Left lung (tissue), 10 donors: Measurements from ENCODE around the gene TBX2. TPM values are rescaled to one million over a fixed set of nuclear protein-coding genes. Genes with fewer than 3 reads are reported as not detected.

ENCODE experiments used
- ATAC-seq: fragments of 200-7000 bp; cut with Tn5 transposase; one replicate; pipeline ENCODE4 v1.9.1; 2020; ENCODE audit warnings: moderate library complexity
- DNase-seq, 4 donors: peaks; one replicate each; pipeline ENCODE4 v3.0.0-alpha.2; 2013 to 2020
- H3K27ac ChIP-seq, 2 donors: fragments of 200-600 bp; sonication (generic) in 1 of 2; one replicate each; pipeline versions ENCODE4 v1.5.0 to v1.8.0; 2020 to 2021
- H3K27me3 ChIP-seq, 2 donors: fragments of 200-600 bp; sonication (generic) in 1 of 2; one replicate each; pipeline versions ENCODE4 v1.5.0 to v1.8.0; 2020 to 2021
- H3K36me3 ChIP-seq, 2 donors: fragments of 200-600 bp; sonication (generic) in 1 of 2; one replicate each; pipeline versions ENCODE4 v1.5.0 to v1.8.0; 2020 to 2021
- H3K4me1 ChIP-seq, 2 donors: fragments of 200-600 bp; one replicate each; pipeline ENCODE4 v1.8.0; 2021
- H3K4me3 ChIP-seq, 2 donors: fragments of 200-600 bp; sonication (generic) in 1 of 2; one replicate each; pipeline versions ENCODE4 v1.5.0 to v1.8.0; 2020 to 2021; ENCODE audit warnings: mild to moderate bottlenecking in 1 of 2
- H3K9me3 ChIP-seq, 2 donors: fragments of 200-600 bp; sonication (generic) in 1 of 2; one replicate each; pipeline versions ENCODE4 v1.5.0 to v1.8.0; 2020 to 2021
- CTCF ChIP-seq, 2 donors: fragments of 200-600 bp; sonication (generic) in 1 of 2; IDR thresholded peaks; one replicate each; pipeline versions ENCODE4 v1.5.0 to v1.8.0; 2021; ENCODE audit warnings: antibody characterized with exemption in 2 of 2
- intact Hi-C, 2 donors: fragments of 100-400 bp; cut with DNase I; formaldehyde crosslinking; loops; one replicate each; pipeline versions ENCODE4 v1.11.2 to v1.14.2; 2022
- polyA plus RNA-seq, 6 donors: library from polyadenylated mRNA; unstranded; fragments of 120-200 nt; gene quantifications; one replicate each; pipeline ENCODE4 v1.2.1, GENCODE V29; 2013; ENCODE audit not compliant: insufficient read length in 6 of 6
- total RNA-seq, 2 donors: library from RNA; stranded (reverse); fragmentation: NEBNext Ultra II Directional; extraction: Animal tissue kit (Norgen Biotek cat#: 25700); gene quantifications; one replicate each; pipeline ENCODE4 v1.2.1, GENCODE V29; 2021
- donor health status: DM: no; HTN: yes; CAD: no.
- donor health status: DM: no; HTN: no; CAD: no.

Gene TBX2
- total and polyA plus RNA-seq, 8 donors: 104 to 258 (median 166) TPM

GRCh38 chr17:61391595-61392291 lies 7.9 kb upstream of the TBX2 start:
- DNase-seq (peak in 1 of 4 donors; percentile 62), ATAC-seq (no peak)
- peaks cover 14 to 30% of the 10 kb centered on the region in 2 donors for H3K27me3 ChIP-seq
- H3K4me3 ChIP-seq: no peak overlapping the region
- intact Hi-C loops: loop anchor here in 1 of 2 donors (10.0 kb wide), 1 partner anchor 387 kb away; no protein-coding TSS in a partner anchor
- no peak overlapping the region for H3K27ac ChIP-seq
- no peaks in the 10 kb centered on the region for H3K36me3 ChIP-seq
- no peak for TF ChIP-seq CTCF (IDR thresholded peaks at IDR 0.05)
- no peaks in the 10 kb centered on the region for H3K9me3 ChIP-seq
- peaks cover 0 to 19% of the 10 kb centered on the region in 2 donors for H3K4me1 ChIP-seq

GRCh38 chr17:61392679-61393078 lies 7.0 kb upstream of the TBX2 start:
- DNase-seq (no peak), ATAC-seq (no peak)
- Histone ChIP-seq H3K27me3 (peaks cover 23 to 39% of the 10 kb centered on the region in 2 donors), H3K9me3 (no peaks in the 10 kb centered on the region), H3K36me3 (no peaks in the 10 kb centered on the region), H3K4me1 (peaks cover 0 to 28% of the 10 kb centered on the region in 2 donors), H3K27ac (no peak overlapping the region), H3K4me3 (no peak overlapping the region)
- TF ChIP-seq CTCF (IDR thresholded peaks at IDR 0.05): no peak
- intact Hi-C loops: loop anchor here in 1 of 2 donors (10.0 kb wide), 1 partner anchor 388 kb away; no protein-coding TSS in a partner anchor

- Histone ChIP-seq H3K27ac (no peak overlapping the region), H3K4me3 (no peak overlapping the region), H3K36me3 (no peaks in the 10 kb centered on the region), H3K9me3 (no peaks in the 10 kb centered on the region), H3K27me3 (peaks cover 23 to 47% of the 10 kb centered on the region in 2 donors), H3K4me1 (peaks cover 0 to 35% of the 10 kb centered on the region in 2 donors)
- ATAC-seq (no peak), DNase-seq (peak in 1 of 4 donors; percentile 56)
- no peak for TF ChIP-seq CTCF (IDR thresholded peaks at IDR 0.05)
- intact Hi-C loops: loop anchor here in 1 of 2 donors (10.0 kb wide), 1 partner anchor 389 kb away; no protein-coding TSS in a partner anchor
These were observed 6.1 kb upstream of the TBX2 start for GRCh38 chr17:61393550-61393903.

- no peaks in the 10 kb centered on the region for H3K9me3 ChIP-seq
- ATAC-seq: no peak
- peak overlapping the region; percentile 89 to 94 for H3K27ac ChIP-seq
- DNase-seq: peak in 1 of 4 donors; percentile 67
- peaks cover 4 to 39% of the 10 kb centered on the region in 2 donors for H3K4me1 ChIP-seq
- no peak overlapping the region for H3K4me3 ChIP-seq
- H3K27me3 ChIP-seq: peaks cover 27 to 53% of the 10 kb centered on the region in 2 donors
- TF ChIP-seq CTCF (IDR thresholded peaks at IDR 0.05): no peak
- no peaks in the 10 kb centered on the region for H3K36me3 ChIP-seq
- intact Hi-C loops: loop anchor here in 1 of 2 donors (10.0 kb wide), 1 partner anchor 389 kb away; no protein-coding TSS in a partner anchor
These were observed 5.6 kb upstream of the TBX2 start for GRCh38 chr17:61393904-61394629.
